H1 (cell line): Measurements from ENCODE around the gene PRR5L. TPM values are rescaled to one million over a fixed set of nuclear protein-coding genes. Genes with fewer than 3 reads are reported as not detected.

Source experiments
- CTCF ChIA-PET: fragments of 300-600 bp; sonication (Branson Sonifier 250); formaldehyde crosslinking; loops from one replicate; lab custom pipeline; 2021; ENCODE audit not compliant: partially characterized antibody; lab: Charles Lee
- POLR2A ChIA-PET: fragments of 300-600 bp; sonication (Branson Sonifier 250); formaldehyde crosslinking; loops from one replicate; lab custom pipeline; 2021; ENCODE audit warnings: inconsistent platforms; ENCODE audit not compliant: partially characterized antibody; lab: Charles Lee
- DNase-seq, 2 experiments: peaks; one replicate each; pipeline versions ENCODE4 v3.0.0 to v3.0.0-alpha.2; 2010 to 2022; ENCODE audit warnings: low spot score in 2 of 2, low read depth in 1 of 2, mixed read lengths in 1 of 2
- FAIRE-seq: peaks from 2 replicates; lab custom pipeline; 2011; peaks lifted over from hg19 to GRCh38; lab: Jason Lieb, UNC
- H2AFZ ChIP-seq: 2 replicates; pipeline ENCODE4 v1.8.1; 2012; ENCODE audit warnings: low read length, inconsistent platforms
- H2AK5ac ChIP-seq: 2 replicates; pipeline ENCODE4 v1.6.1; 2013; ENCODE audit warnings: low read depth, low read length
- H2BK120ac ChIP-seq: replicated peaks from 2 replicates; pipeline ENCODE3; 2013; ENCODE audit warnings: low read depth, low read length, inconsistent platforms
- H2BK12ac ChIP-seq: 2 replicates; pipeline ENCODE4 v1.6.1; 2013; ENCODE audit warnings: low read depth, low read length
- H2BK15ac ChIP-seq: 2 replicates; pipeline ENCODE4 v1.6.1; 2013; ENCODE audit warnings: low read length
- H2BK20ac ChIP-seq: 2 replicates; pipeline ENCODE4 v1.6.1; 2013; ENCODE audit warnings: low read length
- H2BK5ac ChIP-seq: 2 replicates; pipeline ENCODE4 v1.6.1; 2013; ENCODE audit warnings: low read depth, low read length
- H3K14ac ChIP-seq: 2 replicates; pipeline ENCODE4 v1.6.1; 2013; ENCODE audit warnings: inconsistent platforms; ENCODE audit not compliant: insufficient read length
- H3K18ac ChIP-seq: 2 replicates; pipeline ENCODE4 v1.6.1; 2013; ENCODE audit warnings: low read length; ENCODE audit errors: extremely low read depth
- H3K23ac ChIP-seq: 2 replicates; pipeline ENCODE4 v1.6.1; 2013; ENCODE audit warnings: inconsistent platforms; ENCODE audit not compliant: insufficient read length
- H3K23me2 ChIP-seq: 2 replicates; pipeline ENCODE4 v1.6.1; 2013; ENCODE audit warnings: low read depth, low read length
- H3K27ac ChIP-seq: 2 replicates; pipeline ENCODE4 v1.6.1; 2011; ENCODE audit warnings: low read depth, low read length, inconsistent platforms
- H3K27me3 ChIP-seq, 4 experiments: replicated peaks in 1 of 4; 1 replicate in 1 of 4; 2 replicates in 3 of 4; pipeline versions ENCODE4 v1.6.1 to v1.8.1; 2011 to 2013; ENCODE audit warnings: low read length in 3 of 4, mild to moderate bottlenecking in 3 of 4, inconsistent platforms in 2 of 4, mixed read lengths in 2 of 4, moderate library complexity in 1 of 4; ENCODE audit not compliant: control insufficient read depth in 3 of 4, insufficient read depth in 3 of 4; ENCODE audit errors: extremely low read depth in 1 of 4
- H3K36me3 ChIP-seq, 4 experiments: 2 replicates each; pipeline versions ENCODE4 v1.6.1 to v1.8.1; 2011 to 2013; ENCODE audit warnings: mild to moderate bottlenecking in 4 of 4, low read length in 3 of 4, moderate library complexity in 2 of 4, control low read depth in 1 of 4, inconsistent platforms in 1 of 4; ENCODE audit not compliant: insufficient read depth in 4 of 4, control insufficient read depth in 2 of 4
- H3K4ac ChIP-seq: replicated peaks from 2 replicates; pipeline ENCODE3; 2013; ENCODE audit warnings: low read length, low read depth, mixed read lengths, inconsistent platforms; ENCODE audit not compliant: insufficient read length
- H3K4me1 ChIP-seq, 4 experiments: replicated peaks in 1 of 4; 1 replicate in 1 of 4; 2 replicates in 3 of 4; pipeline versions ENCODE4 v1.6.1 to v1.8.1; 2011 to 2013; ENCODE audit warnings: low read length in 3 of 4, inconsistent platforms in 2 of 4, mixed read lengths in 1 of 4; ENCODE audit not compliant: insufficient read depth in 4 of 4, control insufficient read depth in 3 of 4
- H3K4me2 ChIP-seq, 2 experiments: 2 replicates each; pipeline versions ENCODE4 v1.6.1 to v1.8.1; 2011 to 2013; ENCODE audit warnings: low read depth in 2 of 2, low read length in 2 of 2, control low read depth in 1 of 2, inconsistent platforms in 1 of 2, mild to moderate bottlenecking in 1 of 2; ENCODE audit not compliant: insufficient read depth in 1 of 2
- H3K4me3 ChIP-seq, 4 experiments: fragments of 200-600, 300-600 bp in 1 of 4; sonication (generic), shearing (Covaris generic), sonication (Bioruptor Twin) in 1 of 4; 2 replicates each; pipeline versions ENCODE4 v1.5.1 to v1.8.1; 2011 to 2016; ENCODE audit warnings: low read length in 4 of 4, low read depth in 3 of 4, control low read depth in 2 of 4, inconsistent platforms in 2 of 4, mild to moderate bottlenecking in 2 of 4, mixed read lengths in 1 of 4, moderate library complexity in 1 of 4; ENCODE audit not compliant: insufficient read depth in 2 of 4; ENCODE audit errors: extremely low read depth in 1 of 4
- H3K56ac ChIP-seq: replicated peaks from 2 replicates; pipeline ENCODE3; 2013; ENCODE audit warnings: low read depth, mild to moderate bottlenecking, mixed read lengths, low read length, inconsistent platforms; ENCODE audit not compliant: insufficient read length
- H3K79me1 ChIP-seq: 2 replicates; pipeline ENCODE4 v1.6.1; 2013; ENCODE audit warnings: low read depth, low read length, control low read depth
- H3K79me2 ChIP-seq, 2 experiments: 2 replicates each; pipeline versions ENCODE4 v1.6.1 to v1.8.1; 2012 to 2013; ENCODE audit warnings: low read length in 2 of 2, mild to moderate bottlenecking in 2 of 2, inconsistent platforms in 1 of 2; ENCODE audit not compliant: insufficient read depth in 2 of 2, control insufficient read depth in 1 of 2
- H3K9ac ChIP-seq, 4 experiments: replicated peaks in 1 of 4; 1 replicate in 1 of 4; 2 replicates in 3 of 4; pipeline versions ENCODE4 v1.6.1 to v1.8.1; 2011 to 2013; ENCODE audit warnings: low read depth in 3 of 4, low read length in 3 of 4, control low read depth in 2 of 4, mild to moderate bottlenecking in 2 of 4, moderate library complexity in 2 of 4, inconsistent platforms in 1 of 4; ENCODE audit errors: extremely low read depth in 1 of 4
- H3K9me3 ChIP-seq, 2 experiments: 2 replicates each; pipeline versions ENCODE4 v1.6.1 to v1.8.1; 2012 to 2013; ENCODE audit warnings: mild to moderate bottlenecking in 2 of 2, moderate library complexity in 2 of 2, control low read depth in 1 of 2, inconsistent platforms in 1 of 2, low read depth in 1 of 2, low read length in 1 of 2, mixed read lengths in 1 of 2; ENCODE audit not compliant: insufficient read depth in 2 of 2
- H4K20me1 ChIP-seq, 2 experiments: replicated peaks in 1 of 2; 2 replicates each; pipeline versions ENCODE3 to v1.8.1; 2011 to 2013; ENCODE audit warnings: inconsistent platforms in 2 of 2, low read length in 2 of 2, mild to moderate bottlenecking in 1 of 2; ENCODE audit not compliant: insufficient read depth in 2 of 2, control insufficient read depth in 1 of 2
- H4K5ac ChIP-seq: 2 replicates; pipeline ENCODE4 v1.6.1; 2013; ENCODE audit warnings: low read length, low read depth, mixed read lengths, inconsistent platforms; ENCODE audit not compliant: insufficient read length
- H4K8ac ChIP-seq: 2 replicates; pipeline ENCODE4 v1.8.0; 2013; ENCODE audit warnings: mild to moderate bottlenecking, moderate library complexity, low read length, inconsistent platforms; ENCODE audit not compliant: insufficient read depth; ENCODE audit errors: extremely low read depth
- H4K91ac ChIP-seq: replicated peaks from 2 replicates; pipeline ENCODE3; 2013; ENCODE audit warnings: low read length, mixed read lengths, inconsistent platforms; ENCODE audit not compliant: insufficient read length
- CEBPB ChIP-seq: IDR thresholded peaks from 2 replicates; pipeline ENCODE4 v1.6.1; 2012; ENCODE audit warnings: low read depth, low read length
- CREB1 ChIP-seq: IDR thresholded peaks from 2 replicates; pipeline ENCODE4 v1.6.1; 2012; ENCODE audit warnings: inconsistent platforms
- SP1 ChIP-seq: IDR thresholded peaks from 2 replicates; pipeline ENCODE4 v1.6.1; 2011; ENCODE audit warnings: low read depth, low read length
- WGBS, 2 experiments: shearing (Covaris generic) in 1 of 2; methylation state at CpG; one replicate each; pipeline versions ENCODE4 v1.1.6 to v1.1.7; 2013 to 2015; ENCODE audit warnings: low lambda C conversion rate in 2 of 2, mixed read lengths in 2 of 2, inconsistent platforms in 1 of 2, low coverage in 1 of 2, missing lambda C conversion rate in 1 of 2; ENCODE audit not compliant: insufficient replicate concordance in 2 of 2, insufficient coverage in 1 of 2, insufficient read length in 1 of 2; ENCODE audit errors: extremely low coverage in 1 of 2, missing lambda C conversion rate in 1 of 2; 5-methylcytosine and 5-hydroxymethylcytosine counted together
- polyA plus RNA-seq, 7 experiments: library from polyadenylated mRNA; depleted of rRNA in 3 of 7; stranded (reverse) in 5 of 7; unstranded in 2 of 7; fragments of >200 nt in 5 of 7; fragments of 200-250 nt in 2 of 7; gene quantifications; 1 replicate in 5 of 7; 2 replicates in 1 of 7; 4 replicates in 1 of 7; pipeline versions ENCODE4 v1.2.1 to v1.2.3, GENCODE V29; 2011 to 2013; ENCODE audit warnings: missing spikeins in 2 of 7, mixed read lengths in 2 of 7
- total RNA-seq: library from RNA; stranded (reverse); fragmentation: NEBNext Ultra II Directional; extraction: Animal tissue kit (Norgen Biotek cat#: 25700); gene quantifications from 2 replicates; pipeline ENCODE4 v1.2.1, GENCODE V29; 2021
- TF ChIP-seq, protein P1 (sequence below): IDR thresholded peaks from 2 replicates; pipeline ENCODE4 v1.6.1; 2012; ENCODE audit warnings: inconsistent platforms

Gene PRR5L
- total and polyA plus RNA-seq, 2 of the 8 experiments (the other 6 are each of a cell fraction or from before 2014, with no cell fraction given), result 6.6 to 10.1 TPM

- Histone ChIP-seq H3K4me3 (no peak overlapping the region), H3K14ac (no peak overlapping the region), H4K20me1 (peaks cover 0 to 5% of the 10 kb centered on the region in 2 experiments), H3K23me2 (no peaks in the 10 kb centered on the region), H3K18ac (no peak overlapping the region), H3K79me1 (no peaks in the 10 kb centered on the region), H2AK5ac (no peak overlapping the region), H3K4ac (no peak overlapping the region), H4K91ac (no peak overlapping the region), H3K27ac (no peak overlapping the region), H3K79me2 (no peaks in the 10 kb centered on the region), H4K8ac (no peak overlapping the region), H4K5ac (no peak overlapping the region), H3K27me3 (no peaks in the 10 kb centered on the region), H3K4me2 (no peak overlapping the region), H3K9ac (no peak overlapping the region), H2BK5ac (no peak overlapping the region), H3K4me1 (no peaks in the 10 kb centered on the region; a peak in 1 of 7 replicates), H3K23ac (no peak overlapping the region), H3K56ac (no peak overlapping the region), H2BK120ac (no peak overlapping the region), H2BK20ac (no peak overlapping the region), H2AFZ (no peak overlapping the region), H3K36me3 (peaks cover 0 to 3% (median 0%) of the 10 kb centered on the region in 4 experiments; a peak in 1 of 8 replicates), H3K9me3 (no peaks in the 10 kb centered on the region), H2BK12ac (no peak overlapping the region), H2BK15ac (no peak overlapping the region)
- 94% methylated on average over 2 of the region's 2 CpGs; no CpG with 5 or more reads in 1 of the 2 experiments for WGBS, 2 experiments
- no peak for FAIRE-seq
- TF ChIP-seq CEBPB (no peak), CREB1 (no peak), SP1 (no peak)
- TF ChIP-seq, protein P1, sequence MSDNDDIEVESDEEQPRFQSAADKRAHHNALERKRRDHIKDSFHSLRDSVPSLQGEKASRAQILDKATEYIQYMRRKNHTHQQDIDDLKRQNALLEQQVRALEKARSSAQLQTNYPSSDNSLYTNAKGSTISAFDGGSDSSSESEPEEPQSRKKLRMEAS, result no peak
- POLR2A ChIA-PET, result no interaction called here
- no peak for DNase-seq
- CTCF ChIA-PET, result no interaction called here
Measured at GRCh38 chr11:36392196-36392595, 96.1 kb downstream of the PRR5L start.
